HG03558 (cell line): ENCODE measurements around the gene SLC16A1.
"Not testable (repeated sequence)": the region's sequence is repeated elsewhere in the genome, so short reads cannot be mapped to it uniquely, and the experiment has no call there.

Experiments
- ATAC-seq: cut with Tn5 transposase; IDR thresholded peaks from one replicate; pipeline ENCODE4 v1.9.1; 2021; ENCODE audit warnings: moderate number of reproducible peaks; ENCODE audit not compliant: unreplicated experiment; ENCODE audit errors: extremely low read depth

Gene SLC16A1

GRCh38 chr1:112973788-112974187, 17.8 kb upstream of the SLC16A1 start:
- ATAC-seq = no peak

DNA sequence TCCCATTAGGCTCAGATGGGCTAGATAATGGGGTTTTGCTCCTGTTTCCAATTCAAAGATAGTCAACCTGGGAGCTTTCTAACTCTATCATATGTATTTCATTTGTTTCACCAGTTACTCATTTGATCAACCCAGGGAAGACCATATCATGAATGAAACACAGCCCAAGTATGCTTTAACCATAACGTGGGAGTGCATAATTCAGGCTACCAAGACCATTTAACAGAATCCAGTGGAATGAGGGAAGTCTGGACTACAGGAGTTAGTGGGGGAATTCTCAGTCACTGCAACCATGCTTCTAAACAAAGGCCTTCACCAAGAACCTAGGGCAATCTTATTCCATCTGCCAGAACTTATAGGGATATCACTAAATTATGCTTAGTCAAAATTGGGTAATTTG, 15.0 kb upstream of the SLC16A1 start:
- ATAC-seq = no peak

DNA sequence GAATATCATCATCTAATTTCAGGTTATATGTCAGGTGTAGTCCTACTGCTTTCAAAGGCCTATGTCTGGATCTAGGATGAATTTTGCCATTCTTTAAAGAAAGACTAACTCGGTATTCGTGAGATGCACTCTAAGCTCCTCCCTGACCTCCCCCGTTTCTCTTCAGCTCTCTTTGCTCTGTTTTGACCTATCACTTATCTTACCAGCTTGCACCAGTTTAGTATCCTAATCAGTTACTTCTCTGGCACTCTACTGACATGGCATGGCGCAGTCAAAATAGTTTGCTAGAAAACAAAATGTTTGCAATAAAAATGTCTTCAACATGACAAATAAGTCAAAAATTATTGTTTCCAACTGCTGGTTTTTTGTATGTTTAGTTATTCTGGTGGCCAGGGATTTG, 8.4 kb upstream of the SLC16A1 start:
- no peak for ATAC-seq

DNA sequence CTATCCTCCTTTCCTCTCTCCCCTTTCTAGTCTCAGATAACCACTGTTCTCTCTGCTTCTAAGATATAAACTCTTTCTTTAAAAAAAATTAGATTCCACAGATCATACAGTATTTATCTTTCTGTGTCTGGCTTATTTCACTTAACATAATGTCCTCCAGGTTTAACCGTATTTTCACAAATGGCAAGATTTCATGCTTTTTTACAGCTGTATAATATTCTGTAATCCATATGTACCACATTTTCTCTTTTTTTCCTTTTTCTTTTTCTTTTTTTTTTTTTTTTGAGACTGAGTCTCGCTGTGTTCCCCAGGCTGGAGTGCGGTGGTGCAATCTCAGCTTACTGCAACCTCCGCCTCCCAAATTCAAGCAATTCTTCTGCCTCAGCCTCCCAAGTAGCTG, 5.1 kb upstream of the SLC16A1 start:
- ATAC-seq = no peak

- ATAC-seq = no peak
These were observed 4.4 kb upstream of the SLC16A1 start for GRCh38 chr1:112960384-112960783.

DNA sequence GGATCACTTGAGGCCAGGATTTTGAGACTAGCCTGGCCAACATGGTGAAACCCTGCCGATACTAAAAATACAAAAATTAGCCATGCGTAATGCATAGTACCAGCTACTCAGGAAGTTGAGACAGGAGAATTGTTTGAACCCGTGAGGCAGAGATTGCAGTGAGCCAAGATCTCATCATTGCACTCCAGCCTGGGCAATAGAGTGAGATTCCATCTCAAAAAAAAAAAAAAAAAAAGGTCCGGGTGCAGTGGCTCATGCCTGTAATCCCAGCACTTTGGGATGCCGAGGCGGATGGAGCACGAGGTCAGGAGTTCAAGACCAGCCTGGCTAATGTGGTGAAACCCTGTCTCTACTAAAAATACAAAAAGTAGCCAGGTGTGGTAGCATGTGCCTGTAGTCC, 2.2 kb upstream of the SLC16A1 start:
- not testable (repeated sequence) for ATAC-seq

DNA sequence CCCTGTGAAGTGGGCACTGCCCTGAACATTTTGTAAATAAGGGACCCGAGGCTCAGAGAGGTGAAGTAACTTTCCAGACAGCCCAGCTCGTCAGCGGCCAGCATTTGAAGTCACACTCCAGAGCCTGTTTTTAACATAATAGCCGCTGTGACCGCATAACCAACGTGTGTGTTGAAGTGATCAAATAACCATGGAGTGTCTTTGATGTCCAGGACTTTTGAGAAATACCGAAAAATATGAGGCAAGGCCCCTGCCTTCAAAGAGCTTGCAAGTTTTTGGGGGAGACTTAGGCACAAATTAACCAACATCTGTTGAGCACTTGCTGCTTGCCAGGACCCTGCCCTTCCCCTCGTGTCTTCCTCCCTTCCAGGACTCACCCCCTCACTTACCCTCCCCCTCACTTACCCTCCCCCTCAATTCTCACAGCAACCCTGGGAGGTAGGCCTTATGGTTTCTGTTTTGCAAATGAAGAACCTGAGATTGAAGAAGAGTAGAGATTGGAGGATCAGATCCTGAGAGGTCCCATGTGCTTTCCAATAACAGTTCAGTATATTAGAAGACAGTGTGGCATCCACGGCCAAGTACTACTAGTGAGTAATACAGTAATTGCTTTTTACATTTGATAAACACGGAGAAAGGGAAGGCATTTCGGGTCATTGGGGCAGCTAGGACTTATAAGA, 1.3 kb upstream of the SLC16A1 start:
- peak; percentile 45 for ATAC-seq

DNA sequence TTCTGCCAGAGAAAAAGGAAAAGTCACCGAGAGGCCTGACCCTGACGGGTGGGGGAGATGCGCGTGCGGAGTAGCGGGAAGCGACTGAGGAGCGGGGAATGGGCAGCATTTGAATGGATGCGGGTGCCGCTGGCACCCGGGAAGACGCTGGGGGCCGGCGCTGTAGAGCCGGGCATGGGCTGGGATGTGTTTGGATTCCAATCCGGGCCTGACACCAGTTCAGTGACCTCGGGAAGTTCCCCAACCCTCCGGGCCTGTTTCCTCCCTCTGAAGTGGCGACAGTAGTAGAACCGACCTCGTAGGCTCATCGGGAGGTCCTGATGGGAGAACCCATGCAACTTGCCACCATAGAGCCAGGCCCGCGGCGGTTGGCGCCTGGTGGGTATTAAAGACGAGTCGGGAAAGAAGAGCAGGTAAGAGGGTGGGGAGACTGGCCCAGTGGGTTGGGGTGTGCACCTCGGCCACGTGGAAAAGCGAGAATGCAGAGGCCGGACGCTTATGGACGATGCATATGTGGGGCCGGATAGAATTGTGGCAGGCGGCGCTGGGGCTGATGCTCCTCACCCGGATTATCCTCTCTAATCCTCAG, 642 bp upstream of the SLC16A1 start:
- ATAC-seq = no peak

DNA sequence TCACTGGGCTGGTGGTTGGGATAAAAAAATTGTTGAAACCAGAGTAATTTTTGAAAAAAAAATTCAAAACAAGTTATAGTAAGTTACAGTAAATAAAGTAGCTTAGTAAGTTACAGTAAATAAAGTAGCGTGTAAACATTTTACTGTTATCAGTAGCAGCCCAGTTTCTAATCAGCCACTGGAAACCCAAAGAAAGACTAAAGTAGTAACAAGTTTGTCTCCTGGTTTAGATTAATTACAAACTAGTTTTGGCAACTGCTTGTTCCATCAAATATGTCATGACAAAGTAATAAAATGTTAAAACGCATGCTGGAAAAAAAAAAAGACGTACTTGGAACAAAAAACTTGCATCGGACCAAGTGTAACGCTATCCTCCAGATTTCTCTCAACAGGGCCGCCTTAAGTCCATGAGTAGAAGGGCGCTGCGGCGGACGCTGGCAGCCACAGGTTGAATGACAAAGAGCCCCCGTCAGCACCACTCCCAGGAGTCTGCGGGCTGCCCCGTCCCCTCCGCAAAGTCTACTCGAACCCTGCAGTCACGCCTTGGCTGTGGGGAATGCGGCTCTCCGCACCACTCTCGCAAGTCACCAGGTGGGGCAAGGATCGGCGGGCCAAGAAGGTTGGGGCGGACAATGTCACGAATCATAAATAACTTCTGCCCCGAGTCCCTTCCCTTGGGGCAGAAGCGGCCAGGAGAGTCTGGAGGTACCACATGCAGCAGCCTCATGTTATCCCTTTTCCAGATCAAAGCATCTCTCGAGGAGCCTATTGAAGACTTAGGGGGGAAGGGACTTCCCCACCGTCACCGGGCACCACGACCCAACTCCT, 837 bp downstream of the SLC16A1 start:
- ATAC-seq = no peak

DNA sequence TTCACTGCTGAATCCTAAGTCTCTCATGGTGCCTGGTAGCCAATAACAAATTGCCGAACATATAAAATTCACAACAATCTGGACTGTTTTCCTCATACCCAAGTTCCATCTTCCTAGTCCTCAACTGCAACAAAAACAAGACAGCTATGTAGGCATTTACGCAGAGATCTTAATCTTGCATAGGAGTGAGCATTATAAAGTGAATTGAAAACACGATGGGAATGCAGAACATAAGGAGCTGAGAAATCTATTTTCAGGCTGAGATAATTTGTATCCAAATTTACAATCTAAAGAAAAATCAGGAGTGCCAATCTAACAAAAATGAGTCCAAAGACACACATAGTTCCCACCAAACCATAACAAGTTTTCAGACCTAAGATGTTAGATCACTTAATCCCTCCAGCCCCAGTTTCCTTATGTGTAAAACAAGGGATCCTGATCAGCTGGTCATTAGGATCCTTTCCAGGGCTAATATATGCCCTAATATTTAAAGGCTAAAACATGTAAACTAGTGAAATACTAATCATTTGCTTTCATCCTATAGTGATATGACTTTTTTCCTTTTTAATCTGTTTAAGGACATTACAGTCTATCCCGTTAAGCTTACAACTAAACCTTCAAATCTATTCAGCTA, 1.9 kb downstream of the SLC16A1 start:
- ATAC-seq = no peak

GRCh38 chr1:112950426-112950825, 5.6 kb downstream of the SLC16A1 start:
- no peak for ATAC-seq

GRCh38 chr1:112946683-112947082, 9.3 kb downstream of the SLC16A1 start:
- ATAC-seq = no peak

GRCh38 chr1:112939810-112940209, 16.2 kb downstream of the SLC16A1 start:
- ATAC-seq = no peak

DNA sequence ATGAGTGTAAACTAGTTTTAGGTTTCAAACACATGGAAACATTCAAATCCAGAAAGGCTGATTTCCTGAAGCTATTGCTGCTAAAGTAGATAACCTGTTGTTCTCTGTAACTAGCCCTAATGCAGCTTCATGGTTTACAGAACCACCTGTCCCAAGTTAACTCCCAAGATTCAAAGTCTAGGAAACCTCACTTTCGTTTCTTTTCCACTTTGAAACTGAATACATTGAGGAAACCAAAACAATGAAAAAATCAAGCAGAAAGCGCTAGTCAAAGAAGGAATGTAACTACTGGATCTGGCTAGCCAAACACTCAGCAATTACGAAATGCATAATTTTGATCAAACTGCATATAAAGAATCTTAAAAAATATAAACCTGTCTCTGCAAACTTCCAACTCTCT, 17.8 kb downstream of the SLC16A1 start:
- ATAC-seq = no peak

GRCh38 chr1:112937495-112937894, 18.5 kb downstream of the SLC16A1 start:
- ATAC-seq = no peak

GRCh38 chr1:112937070-112937469, 18.9 kb downstream of the SLC16A1 start:
- no peak for ATAC-seq

DNA sequence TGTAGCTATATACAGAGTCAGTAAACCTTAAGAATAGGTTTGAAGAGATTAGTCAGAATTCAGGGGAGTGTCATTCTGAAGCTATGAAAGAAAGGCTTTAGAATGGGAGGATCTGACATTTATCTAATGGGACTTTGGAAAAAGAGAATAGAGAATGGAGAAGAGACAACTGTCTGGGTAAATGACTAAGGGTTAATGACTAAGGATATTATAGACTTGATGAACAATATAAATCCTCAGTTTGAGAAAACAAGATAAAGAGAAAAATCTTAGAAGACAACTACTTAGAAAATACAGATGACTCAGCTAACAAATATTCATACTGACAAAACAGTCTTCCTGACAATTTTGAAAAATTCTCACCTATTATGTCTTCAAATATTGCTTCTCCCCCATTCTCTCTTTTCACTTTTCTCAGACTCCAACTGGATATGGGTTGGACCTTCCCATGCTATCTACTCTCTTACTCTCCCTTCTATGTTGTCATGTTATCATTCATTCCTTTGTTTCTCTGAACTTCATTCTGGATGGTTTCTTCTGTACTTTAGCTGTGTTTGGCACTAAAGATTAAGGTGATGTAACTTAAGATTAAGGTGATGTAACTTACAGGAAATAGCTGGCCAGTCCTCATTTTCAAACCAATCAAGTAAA, 20.4 kb downstream of the SLC16A1 start:
- ATAC-seq = no peak

DNA sequence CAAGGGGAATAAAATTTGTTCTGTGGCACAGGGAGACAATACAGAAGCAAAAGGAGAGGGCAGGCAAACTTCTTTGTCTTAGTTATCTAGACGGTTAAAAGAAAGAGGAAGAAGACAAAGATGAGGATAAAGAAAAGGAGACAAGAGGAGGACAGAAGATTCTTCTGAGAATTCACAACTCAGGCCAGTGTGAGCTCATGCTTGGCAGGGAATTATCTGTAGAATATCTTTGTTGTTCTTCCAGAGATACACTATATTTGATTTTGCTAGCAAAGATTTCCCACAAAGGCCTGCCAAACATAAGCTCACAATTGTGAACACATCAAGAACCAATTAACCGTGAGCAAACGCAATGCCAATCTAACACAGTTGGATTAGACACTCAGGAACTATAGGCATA, 21.4 kb downstream of the SLC16A1 start:
- no peak for ATAC-seq

GRCh38 chr1:112933820-112934571, 22.0 kb downstream of the SLC16A1 start:
- ATAC-seq = no peak

- ATAC-seq = no peak
These were observed 26.0 kb downstream of the SLC16A1 start for GRCh38 chr1:112929979-112930378.
